HG03469 (cell line): ENCODE data around the gene OS9.

Experiments used
- ATAC-seq: cut with Tn5 transposase; IDR thresholded peaks from one replicate; pipeline ENCODE4 v1.9.1; 2021; ENCODE audit warnings: mild to moderate bottlenecking, moderate library complexity, moderate number of reproducible peaks; ENCODE audit not compliant: unreplicated experiment

Gene OS9

DNA sequence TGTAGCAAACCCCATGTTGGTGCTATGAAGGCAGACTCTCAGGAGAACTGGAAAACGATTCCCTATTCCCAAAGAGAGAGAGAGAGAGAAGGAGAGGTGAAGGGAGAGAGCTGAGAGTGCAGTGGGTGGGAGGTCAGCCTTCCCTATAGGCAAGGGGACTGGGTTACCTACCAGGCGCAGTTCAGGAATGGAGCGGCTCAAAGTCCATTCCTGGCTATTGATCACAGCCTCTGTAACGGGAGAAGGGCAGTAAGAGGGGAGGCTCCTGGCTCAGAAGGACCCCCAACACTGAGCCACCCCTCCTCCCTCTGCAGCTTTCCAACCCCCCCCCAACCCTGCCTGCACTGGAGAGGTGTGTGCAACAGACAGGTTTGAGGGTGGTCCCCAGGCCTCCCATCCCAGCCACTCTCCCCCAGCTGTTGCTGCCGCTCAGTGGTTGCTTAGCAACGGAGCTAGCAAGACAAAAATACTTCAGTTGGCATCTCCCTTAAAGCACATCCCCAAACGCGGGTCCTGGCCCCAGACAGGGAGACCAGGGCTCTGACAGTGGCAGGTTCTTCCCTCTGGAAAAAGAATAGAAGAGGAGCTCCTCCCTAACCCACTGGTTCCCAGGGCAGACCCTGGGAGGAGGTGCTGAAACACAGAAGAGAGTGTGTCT lies 41.4 kb downstream of the OS9 start:
- no peak for ATAC-seq

DNA sequence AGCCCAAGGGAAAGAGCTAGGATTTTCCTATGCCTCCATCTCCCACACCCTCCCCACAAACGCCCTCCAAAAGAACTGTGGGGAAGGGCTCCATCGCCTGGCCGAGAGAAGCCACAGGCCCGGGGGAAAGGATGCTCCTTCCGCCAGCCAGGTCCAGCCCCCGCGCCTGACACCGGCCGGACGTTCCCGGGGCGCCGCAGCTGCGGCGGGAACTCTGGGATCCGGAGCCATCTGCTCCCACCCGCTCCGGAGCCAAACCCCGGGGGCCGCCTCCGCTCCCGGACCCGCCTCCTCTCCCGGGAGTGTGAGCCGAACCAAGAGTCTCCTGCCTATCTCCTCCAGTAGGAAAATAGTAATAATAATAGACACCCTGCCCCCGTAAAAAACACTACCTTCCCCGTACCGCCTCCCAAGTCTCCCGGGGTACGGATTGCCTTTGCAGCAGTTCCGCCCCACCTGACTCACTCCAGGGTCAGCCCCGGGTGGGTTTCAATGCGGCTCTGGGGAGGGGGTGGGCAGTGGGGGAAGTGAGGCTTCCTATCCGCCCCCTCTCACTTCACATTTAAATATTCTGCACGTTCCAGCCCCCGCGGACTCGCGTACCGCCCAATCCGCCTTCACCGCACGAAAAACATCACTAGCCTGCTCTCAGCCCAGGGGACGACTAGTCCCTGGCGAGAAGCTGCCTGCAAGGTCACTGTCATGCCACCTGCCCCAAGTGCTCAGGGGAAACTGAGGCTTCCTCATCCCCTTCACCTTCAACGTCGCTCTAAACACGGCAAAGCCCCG lies 42.2 kb downstream of the OS9 start:
- ATAC-seq: no peak

GRCh38 chr12:57736741-57737466 lies 43.0 kb downstream of the OS9 start:
- no peak for ATAC-seq

- no peak for ATAC-seq
Observed at GRCh38 chr12:57737467-57738460, 43.8 kb downstream of the OS9 start.

GRCh38 chr12:57738661-57739237 lies 44.8 kb downstream of the OS9 start, which contains the start of gene AGAP2:
AGAP2 (minus strand) TSS chr12:57738742; CDS start chr12:57738246, 496 bp downstream.
- ATAC-seq: no peak

DNA sequence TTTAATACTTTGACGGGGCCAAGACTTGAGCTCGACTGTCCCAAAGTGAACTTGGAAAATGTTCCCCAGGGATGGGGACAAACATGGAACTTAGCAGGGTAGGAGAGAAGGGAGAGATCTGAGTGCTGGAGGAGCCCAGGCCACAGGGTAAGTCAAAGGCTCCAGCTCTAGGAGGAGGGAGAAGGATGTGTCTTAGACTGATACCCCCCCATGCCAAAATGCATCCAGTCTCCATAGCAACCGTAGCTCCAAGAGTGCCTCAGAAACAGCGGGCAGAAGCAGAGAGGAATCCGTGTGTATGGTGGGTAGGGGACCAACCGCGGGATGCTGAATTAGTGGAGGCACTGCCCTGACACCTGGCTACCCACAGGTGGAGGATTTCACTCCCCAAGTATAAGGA lies 45.5 kb downstream of the OS9 start:
- ATAC-seq: no peak

DNA sequence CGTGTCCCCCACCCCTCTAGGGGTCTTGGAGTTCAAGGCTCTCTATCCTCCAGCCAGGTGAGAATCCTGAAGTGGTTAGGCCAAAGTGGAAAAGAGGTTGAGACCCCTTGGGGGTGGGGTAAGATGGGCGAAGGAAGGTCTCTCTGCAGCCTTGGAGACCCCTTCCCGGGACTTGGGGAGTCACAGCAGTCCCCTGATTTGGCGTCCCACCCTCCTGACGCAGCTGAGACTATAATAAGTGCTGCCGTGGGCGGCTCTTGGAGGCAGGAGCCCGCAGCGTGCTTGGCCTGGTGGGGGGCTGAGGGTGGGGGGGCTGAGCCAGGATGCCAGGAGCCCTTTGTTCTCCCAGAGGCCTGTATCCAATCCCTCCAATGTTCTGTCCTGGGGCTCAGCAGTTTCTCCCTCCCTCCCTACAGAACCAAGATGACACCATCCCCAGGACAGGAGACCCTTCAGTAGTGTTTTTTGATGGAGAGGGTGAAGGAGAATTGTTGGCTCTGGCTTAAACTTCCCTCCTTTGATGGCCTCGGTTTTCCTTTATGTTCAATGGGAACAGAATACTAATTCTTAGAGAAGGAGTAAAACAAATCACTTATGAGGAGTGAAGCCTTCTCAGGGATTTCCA lies 46.1 kb downstream of the OS9 start:
- ATAC-seq: no peak

DNA sequence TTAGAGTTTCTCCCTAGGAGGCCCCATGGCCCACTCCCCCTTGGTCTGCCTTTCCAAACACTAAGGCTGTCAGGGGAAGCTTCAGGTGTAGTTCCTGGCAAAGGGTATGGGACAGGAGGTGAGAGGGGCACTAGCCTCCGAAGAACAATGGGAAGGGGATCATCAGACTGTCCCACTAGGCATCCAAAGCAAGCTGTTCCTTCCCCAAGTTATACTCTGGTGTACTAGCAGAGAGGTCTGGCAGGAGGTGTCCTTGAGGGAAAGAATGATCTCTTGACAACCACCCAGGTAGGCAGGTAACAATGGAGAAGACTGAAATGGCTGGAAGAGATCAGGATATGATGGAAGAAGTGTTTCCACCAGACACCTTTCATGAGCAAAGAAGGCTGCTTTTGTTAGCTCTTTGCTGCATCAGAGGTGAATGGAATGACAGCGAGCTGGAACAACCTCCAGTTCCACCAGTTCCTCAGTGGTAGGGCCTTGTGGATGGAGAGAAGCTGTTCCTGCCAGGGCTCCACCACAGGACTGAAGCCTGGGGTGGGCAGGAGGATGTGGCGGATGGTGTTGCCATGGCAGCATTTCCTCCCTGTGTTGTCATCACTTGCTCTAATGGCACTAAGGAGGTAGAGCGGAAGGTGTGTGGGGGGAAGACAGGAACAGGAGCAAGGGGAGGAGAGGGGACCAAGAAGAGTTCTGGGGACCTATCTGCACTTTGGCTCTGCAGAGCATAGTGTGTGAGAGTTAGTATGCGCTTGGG lies 46.9 kb downstream of the OS9 start:
- ATAC-seq: peak; percentile 55

- no peak for ATAC-seq
Observed at GRCh38 chr12:57741413-57741789, 47.5 kb downstream of the OS9 start.

DNA sequence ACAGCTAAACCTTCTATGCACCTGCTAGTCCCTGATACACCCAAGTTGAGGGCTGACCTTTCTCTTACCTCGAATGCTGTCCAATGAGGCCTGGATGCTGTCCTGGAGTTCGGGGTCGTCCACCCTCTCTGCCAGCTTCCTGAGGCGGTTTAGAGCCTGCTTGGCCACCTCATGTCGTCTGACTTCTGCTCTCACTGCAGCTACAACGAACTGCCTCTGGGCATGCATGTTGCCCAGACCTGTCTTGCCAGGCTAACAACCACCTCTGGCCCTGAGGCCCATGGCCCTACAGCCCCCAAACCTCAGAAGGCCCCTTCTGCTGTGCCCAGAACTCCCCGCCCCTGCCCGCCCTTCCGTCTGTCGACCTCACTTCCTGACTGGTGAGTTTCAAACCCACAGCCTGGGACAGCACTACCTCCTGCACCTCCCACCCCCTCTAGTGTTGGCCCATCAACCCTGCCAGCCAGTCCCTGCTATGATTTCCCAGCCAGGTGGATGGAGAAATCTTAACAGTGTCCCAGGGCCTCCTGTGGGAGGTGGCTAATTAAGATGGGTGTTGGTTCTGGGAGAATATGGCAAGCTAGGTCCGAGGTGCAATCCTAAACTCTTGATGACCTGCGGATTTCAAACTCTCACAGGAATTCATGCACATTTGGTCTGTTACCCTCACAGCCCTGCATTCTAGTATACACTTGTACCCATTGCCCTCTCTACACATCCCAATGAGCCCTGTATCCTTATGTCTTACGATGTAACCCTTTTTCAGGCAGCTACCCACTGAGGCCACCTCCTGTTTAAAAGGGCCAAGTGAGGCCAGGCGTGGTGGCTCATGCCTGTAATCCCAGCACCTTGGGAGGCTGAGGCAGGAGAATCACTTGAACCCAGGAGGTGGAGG lies 48.2 kb downstream of the OS9 start:
- peak; percentile 44 for ATAC-seq

DNA sequence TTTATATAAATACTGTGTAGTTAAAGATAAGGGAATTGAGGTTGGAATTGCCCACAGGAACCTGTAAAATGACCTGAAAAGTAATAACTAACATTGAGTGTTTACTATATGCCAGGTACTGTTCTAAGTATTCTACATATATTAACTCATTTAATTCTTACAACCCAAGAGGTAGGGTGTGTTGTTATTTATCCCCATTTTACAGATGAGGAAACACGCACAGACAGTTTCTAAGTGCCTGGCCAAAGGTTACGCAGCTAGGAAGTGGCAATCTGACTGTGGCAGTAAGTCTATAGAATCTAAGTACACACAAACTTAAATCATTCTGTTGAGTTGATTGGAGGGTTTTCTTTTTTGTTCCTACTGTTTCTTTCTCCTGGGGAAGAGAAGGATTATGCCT lies 49.8 kb downstream of the OS9 start:
- ATAC-seq: no peak

GRCh38 chr12:57744194-57744776 lies 50.4 kb downstream of the OS9 start:
- ATAC-seq: peak; percentile 6

- peak; percentile 38 for ATAC-seq
Observed at GRCh38 chr12:57744777-57745484, 51.0 kb downstream of the OS9 start, which contains the start of gene TSPAN31. TSPAN31 (plus strand) TSS chr12:57745039; CDS start chr12:57745155, 116 bp downstream.

GRCh38 chr12:57745485-57745881 lies 51.6 kb downstream of the OS9 start:
- ATAC-seq: no peak

- no peak for ATAC-seq
Observed at GRCh38 chr12:57746025-57746424, 52.1 kb downstream of the OS9 start.

GRCh38 chr12:57749061-57749460 lies 55.1 kb downstream of the OS9 start:
- no peak for ATAC-seq
